Astrocyte (in vitro differentiated cells and primary cell): ENCODE results near the gene WEE2.

Experiments used
- CTCF ChIP-seq: IDR thresholded peaks from 2 replicates; pipeline ENCODE4 v1.5.1; 2011; ENCODE audit warnings: low read depth, mild to moderate bottlenecking, inconsistent platforms, low read length, moderate library complexity; ENCODE audit not compliant: insufficient read depth
- EZH2 ChIP-seq: IDR thresholded peaks from 2 replicates; pipeline ENCODE4 v1.6.1; 2012; ENCODE audit warnings: mild to moderate bottlenecking, low read length, inconsistent platforms; ENCODE audit not compliant: insufficient read depth

GRCh38 chr7:141713890-141714289 lies 5.7 kb downstream of the WEE2 start:
- TF ChIP-seq EZH2 (no peak), CTCF (no peak)
